Measurements from ENCODE around the gene UVRAG.

GRCh38 chr11:75913984-75914383 lies 99.0 kb downstream of the UVRAG start:
- TF ChIP-seq CTCF (optimal IDR thresholded peaks at IDR 0.05 in 1 of 3, IDR thresholded peaks at IDR 0.05 in 1 of 3, conservative IDR thresholded peaks at IDR 0.05 in 1 of 3; ENCODE audit: extremely low read depth in 1 of 3, insufficient read depth in 2 of 3, low read length in 3 of 3): no peak
- TF ChIP-seq EZH2 (IDR thresholded peaks at IDR 0.05; ENCODE audit: low read length): no peak
